ENCODE results near the gene KATNB1.

DNA sequence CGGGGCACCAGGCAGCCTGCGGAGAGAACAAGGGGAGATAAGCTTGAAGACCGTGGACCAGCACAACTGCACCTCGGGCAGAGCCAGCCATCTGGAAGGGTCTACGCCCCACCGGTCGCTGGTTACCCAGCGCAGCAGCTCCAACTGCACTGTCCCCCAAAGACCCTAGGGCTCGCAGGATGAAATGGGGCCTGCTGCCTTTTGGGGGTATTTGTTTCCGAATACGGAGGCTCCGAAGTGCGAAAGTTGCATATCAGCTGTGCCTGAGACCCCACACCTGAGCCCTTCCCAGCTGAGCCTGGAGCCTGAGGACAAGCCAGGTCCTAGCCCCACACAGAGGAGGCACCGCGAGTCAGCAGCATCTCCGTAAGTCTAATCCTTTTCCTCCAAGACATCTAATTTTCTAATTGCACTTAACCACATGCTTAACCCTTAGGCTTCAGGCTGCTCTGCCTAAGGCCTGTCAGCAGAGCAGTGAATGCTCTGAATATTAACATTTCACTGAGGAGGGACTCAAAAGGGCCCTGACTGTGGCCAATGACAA lies 62.8 kb downstream of the KATNB1 start:
- TF ChIP-seq, protein P1, sequence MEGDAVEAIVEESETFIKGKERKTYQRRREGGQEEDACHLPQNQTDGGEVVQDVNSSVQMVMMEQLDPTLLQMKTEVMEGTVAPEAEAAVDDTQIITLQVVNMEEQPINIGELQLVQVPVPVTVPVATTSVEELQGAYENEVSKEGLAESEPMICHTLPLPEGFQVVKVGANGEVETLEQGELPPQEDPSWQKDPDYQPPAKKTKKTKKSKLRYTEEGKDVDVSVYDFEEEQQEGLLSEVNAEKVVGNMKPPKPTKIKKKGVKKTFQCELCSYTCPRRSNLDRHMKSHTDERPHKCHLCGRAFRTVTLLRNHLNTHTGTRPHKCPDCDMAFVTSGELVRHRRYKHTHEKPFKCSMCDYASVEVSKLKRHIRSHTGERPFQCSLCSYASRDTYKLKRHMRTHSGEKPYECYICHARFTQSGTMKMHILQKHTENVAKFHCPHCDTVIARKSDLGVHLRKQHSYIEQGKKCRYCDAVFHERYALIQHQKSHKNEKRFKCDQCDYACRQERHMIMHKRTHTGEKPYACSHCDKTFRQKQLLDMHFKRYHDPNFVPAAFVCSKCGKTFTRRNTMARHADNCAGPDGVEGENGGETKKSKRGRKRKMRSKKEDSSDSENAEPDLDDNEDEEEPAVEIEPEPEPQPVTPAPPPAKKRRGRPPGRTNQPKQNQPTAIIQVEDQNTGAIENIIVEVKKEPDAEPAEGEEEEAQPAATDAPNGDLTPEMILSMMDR (IDR thresholded peaks at IDR 0.05 in 2 of 3, conservative IDR thresholded peaks at IDR 0.05 in 1 of 3; ENCODE audit: borderline replicate concordance in 1 of 3, insufficient read depth in 1 of 3, low read depth in 2 of 3, low read length in 2 of 3), result no peak
- TF ChIP-seq TCF7L2 (IDR thresholded peaks at IDR 0.05; ENCODE audit: borderline replicate concordance, extremely low read depth, insufficient read depth, insufficient read length) (no peak), POLR2AphosphoS5 (IDR thresholded peaks at IDR 0.05; ENCODE audit: low read depth, low read length) (no peak), SIN3A (IDR thresholded peaks at IDR 0.05; ENCODE audit: low read depth) (no peak), EGR1 (IDR thresholded peaks at IDR 0.05; ENCODE audit: low read depth) (no peak), RAD21 (IDR thresholded peaks at IDR 0.05; ENCODE audit: low read depth) (no peak)
- TF ChIP-seq, protein P2, sequence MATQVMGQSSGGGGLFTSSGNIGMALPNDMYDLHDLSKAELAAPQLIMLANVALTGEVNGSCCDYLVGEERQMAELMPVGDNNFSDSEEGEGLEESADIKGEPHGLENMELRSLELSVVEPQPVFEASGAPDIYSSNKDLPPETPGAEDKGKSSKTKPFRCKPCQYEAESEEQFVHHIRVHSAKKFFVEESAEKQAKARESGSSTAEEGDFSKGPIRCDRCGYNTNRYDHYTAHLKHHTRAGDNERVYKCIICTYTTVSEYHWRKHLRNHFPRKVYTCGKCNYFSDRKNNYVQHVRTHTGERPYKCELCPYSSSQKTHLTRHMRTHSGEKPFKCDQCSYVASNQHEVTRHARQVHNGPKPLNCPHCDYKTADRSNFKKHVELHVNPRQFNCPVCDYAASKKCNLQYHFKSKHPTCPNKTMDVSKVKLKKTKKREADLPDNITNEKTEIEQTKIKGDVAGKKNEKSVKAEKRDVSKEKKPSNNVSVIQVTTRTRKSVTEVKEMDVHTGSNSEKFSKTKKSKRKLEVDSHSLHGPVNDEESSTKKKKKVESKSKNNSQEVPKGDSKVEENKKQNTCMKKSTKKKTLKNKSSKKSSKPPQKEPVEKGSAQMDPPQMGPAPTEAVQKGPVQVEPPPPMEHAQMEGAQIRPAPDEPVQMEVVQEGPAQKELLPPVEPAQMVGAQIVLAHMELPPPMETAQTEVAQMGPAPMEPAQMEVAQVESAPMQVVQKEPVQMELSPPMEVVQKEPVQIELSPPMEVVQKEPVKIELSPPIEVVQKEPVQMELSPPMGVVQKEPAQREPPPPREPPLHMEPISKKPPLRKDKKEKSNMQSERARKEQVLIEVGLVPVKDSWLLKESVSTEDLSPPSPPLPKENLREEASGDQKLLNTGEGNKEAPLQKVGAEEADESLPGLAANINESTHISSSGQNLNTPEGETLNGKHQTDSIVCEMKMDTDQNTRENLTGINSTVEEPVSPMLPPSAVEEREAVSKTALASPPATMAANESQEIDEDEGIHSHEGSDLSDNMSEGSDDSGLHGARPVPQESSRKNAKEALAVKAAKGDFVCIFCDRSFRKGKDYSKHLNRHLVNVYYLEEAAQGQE (IDR thresholded peaks at IDR 0.05; ENCODE audit: low read depth), result no peak
